GM21390 (cell line): Measurements from ENCODE around the gene ARID5B.

ENCODE experiments used
- ATAC-seq: cut with Tn5 transposase; IDR thresholded peaks from one replicate; pipeline ENCODE4 v1.9.1; 2021; ENCODE audit not compliant: unreplicated experiment

ARID5B gene

DNA sequence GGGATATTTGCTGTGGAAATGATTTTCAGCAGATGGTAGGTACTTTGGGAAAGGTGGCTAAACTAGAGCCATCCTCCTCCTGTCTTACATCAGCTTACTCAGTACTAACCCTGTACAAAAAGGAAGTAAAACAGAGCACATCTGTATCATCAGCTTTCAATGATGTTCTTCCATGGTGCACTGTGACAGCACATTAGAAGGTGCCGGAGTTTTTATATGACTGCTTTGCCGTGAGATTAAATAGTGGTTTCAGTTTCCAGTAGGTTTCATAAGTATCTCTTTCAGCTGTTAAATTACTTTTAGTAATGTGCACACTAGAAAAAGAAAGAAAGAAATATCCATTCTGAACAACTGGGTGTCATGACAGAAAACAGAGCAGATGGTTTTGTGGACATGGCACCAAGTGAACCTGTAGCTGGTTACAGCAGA, 86.5 kb downstream of the ARID5B start:
- peak; percentile 97 for ATAC-seq

DNA sequence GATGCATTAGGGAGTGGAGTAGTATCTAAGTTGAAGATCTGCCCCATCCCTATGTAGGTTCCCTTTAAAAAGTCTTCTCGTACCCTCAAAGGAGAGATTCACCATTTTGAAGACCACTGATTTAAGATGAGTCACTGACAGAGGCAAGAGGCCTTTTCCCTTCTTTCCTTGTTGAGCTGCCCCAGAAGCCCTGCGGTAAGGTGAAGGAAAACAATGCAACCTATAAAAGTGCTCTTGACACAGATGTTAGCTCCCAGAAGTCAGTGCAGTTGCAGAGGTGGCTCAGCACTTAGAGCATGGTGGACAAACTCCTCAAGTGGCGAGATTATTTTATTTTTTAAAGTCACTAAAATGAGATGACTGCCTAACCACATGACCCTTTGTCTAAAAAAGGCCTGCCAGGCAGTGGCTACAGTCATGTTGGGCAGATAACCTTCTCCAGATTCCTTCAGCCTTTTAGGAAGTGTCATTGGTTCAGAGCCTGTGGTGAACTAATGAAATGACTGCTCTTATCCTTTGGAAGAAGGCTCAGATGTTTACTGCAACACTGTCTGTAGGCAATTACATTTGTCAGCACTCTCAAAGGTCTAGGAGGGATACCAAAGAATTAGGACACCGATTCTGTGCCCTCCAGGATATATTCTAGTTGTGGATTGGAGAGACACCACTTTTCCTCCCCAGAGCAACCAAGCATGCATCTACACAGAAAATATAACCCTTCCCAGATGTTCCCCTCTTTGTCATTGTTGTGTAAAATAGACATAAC, 88.7 kb downstream of the ARID5B start:
- ATAC-seq, result no peak

DNA sequence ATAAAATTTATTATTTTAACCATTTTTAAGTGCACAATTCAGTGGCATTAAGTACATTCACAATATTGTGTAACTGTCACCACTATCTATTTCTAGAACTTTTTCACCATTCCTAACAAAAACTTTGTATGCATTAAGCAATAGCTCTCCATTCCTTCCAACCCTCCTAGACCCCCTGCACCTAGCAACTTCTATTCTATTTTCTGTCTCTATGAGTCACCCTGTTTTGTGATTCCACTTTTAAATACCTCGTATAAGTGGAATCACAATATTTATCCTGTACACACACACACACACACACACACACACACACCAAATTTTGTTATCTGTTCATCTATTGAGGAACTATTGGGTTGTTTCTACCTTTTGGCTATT, 89.2 kb downstream of the ARID5B start:
- ATAC-seq, result no peak

DNA sequence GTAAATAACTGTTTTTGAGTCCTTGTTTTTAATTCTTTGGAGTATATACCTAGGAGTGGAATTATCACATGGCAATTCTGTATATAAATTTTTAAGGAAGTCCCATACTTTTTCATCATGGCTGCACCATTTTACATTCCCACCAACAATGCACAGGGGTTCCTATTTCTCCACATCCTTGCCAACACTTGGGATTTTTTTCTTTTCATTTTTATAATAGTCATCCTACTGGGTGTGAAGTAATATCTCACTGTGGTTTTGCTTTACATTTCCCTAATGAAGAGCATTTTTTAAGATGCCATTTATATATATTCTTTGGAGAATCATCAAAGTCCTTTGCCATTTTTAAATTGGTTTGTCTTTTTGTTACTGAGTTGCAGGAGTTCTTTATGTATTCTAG, 89.7 kb downstream of the ARID5B start:
- no peak for ATAC-seq

DNA sequence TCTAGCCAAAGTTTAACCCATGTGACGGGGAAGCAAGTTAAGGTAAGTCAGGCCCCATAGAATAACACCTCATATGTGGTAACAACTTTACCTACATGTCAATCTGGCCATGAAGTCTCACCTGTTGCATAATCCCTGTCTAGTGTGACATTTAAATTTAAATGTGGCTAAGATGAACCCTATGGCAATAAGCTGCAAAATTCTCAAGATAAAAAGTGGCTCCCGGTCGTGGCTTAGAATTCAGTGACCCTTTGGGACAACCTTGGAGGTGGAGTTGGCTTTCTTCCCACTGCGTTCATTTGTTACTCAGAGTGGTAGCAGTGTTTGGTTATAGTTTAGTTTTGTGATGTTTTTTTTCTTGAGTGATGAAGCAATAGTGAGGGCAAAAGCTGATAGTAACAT, 90.6 kb downstream of the ARID5B start:
- no peak for ATAC-seq

DNA sequence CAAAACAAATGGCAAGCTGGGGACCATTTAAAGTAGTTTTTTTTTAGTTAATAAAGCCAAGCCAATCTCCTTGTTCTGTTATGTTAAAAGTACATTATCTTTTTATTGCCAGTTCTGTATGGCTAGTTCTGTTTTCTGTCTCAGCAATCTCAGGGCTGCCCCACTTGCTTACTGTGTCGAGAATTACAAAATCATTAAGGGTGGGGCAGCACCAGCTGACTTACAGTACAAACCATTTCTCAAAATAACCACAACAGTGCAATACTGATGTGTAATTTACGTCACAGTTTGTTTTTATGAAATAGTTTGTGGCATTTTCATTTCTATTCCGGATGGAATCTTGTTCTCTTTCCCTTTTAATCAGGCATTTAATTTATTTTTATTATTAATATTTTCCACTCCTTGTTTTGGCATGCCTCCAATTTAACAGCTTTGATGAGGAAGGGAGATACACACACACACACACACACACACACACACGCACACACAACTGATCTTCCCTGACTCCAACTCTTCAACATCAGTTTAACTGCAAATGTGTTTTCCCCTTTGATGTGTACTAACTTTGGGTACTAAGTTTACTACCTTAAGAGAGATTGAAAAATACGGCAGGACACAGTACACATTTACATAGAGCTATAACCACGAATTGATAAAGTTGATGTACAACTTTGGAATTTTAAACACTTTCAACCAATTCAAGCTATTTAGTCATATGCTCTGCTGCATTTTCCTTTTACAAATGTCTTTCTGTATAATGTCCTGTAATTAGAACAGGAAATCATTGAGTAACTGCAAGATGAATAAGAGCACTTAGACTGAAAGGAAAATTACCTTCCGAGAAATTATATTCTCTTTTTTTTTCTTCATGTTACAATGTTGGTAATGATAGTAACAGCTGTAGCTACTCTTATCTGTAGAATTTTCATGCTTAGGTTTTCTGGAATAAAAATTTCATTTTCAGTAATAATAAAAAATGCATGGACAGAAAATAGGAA, 91.5 kb downstream of the ARID5B start:
- peak; percentile 29 for ATAC-seq

DNA sequence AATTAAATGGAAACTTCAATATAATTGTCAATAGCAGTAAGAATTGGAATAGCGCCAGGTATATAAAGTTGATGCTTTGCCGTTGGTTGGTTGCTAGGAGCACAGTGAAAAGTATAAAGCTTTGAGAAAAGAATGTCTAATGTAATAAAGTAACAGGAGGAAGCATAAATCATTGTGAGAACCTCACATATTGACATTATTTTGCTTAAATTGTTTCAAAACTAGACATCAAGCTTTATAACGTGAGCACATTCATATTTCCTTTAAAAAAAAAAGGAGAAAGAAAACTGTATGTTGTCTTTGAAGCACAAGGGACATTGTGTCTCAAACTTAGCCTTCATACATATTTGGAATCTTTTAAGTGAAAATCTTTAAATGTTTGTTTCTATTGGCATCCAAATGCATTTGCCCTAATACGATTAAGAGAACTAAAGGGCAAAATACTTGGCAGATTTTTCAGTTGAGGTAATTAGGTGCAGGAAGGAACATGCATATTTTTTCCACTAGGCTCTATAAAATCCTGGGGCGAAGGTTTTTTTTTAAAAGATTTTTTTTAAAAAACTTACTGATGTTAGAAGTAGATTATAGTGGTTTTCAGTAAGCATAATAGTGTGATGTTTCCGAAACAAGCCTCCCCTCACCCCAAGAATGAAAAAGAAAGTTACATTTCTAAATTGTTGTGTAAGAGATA, 92.4 kb downstream of the ARID5B start:
- ATAC-seq, result no peak

DNA sequence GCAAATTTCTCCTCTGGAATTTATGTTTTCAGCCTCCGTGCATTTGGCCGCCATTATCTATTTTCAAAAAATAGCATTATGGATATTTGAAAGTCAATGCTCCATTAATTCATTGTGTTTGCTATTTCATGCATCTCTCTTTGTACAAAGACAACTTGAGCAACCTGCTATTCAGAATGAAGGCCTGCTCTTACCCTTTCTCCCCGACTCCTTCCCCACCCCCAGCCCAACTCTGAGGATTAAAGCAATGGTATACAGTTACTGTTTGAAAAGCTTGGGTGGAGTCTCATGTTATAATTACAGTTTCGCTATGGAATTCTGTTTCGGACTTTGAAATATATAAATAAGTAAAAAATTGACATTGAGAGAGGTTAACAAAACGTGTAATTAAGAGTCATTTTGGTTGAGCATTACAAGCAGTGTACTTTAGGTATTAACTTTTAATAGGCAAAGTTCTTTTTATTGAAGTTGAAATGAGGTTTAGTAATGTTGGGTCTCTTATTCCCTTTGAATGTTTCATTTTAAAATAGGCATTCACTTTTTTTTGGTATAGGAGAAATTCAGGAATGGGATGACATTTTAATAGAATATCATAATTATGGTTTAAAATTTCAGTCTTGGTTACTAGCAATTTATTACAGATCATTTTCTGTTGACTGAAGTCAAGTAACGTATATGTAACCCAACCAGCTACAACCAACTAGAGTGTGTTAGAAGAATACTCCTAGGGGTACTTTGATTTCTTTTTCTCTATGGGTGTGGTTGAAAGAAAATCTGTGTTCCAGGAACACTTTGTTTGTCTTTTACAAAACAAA, 93.1 kb downstream of the ARID5B start:
- no peak for ATAC-seq

DNA sequence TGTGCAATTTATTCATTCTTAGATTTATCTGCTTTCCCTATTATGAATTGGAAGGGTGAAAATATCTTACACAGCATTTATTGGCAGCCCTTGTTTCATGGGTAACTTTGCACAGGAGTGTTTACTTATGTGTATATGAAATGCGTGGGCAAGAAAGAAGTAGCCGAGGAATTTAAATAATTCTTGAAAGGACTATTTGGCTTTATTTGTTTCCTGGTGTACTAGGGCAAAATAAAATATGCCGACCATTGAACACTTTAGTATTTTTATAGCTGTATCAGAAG, 93.7 kb downstream of the ARID5B start:
- no peak for ATAC-seq

DNA sequence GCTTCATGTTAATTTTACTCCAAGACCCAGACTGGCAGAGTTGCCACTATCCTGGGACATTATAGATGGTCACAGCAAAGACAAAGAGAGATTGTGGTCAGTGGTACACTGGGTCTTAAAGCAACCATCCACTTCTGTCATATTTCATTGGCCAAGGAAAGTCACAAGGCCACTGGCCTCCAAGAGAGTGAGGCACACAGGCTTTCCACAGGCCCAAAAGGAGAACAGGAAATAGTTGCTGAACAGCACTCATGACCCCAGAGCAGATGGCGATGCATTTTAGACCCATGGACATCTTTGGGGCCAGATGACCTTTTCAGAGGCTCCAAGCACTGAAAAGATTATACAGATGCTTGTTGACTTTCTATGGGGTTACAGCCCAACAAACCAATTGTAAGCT, 97.4 kb downstream of the ARID5B start:
- ATAC-seq, result no peak

DNA sequence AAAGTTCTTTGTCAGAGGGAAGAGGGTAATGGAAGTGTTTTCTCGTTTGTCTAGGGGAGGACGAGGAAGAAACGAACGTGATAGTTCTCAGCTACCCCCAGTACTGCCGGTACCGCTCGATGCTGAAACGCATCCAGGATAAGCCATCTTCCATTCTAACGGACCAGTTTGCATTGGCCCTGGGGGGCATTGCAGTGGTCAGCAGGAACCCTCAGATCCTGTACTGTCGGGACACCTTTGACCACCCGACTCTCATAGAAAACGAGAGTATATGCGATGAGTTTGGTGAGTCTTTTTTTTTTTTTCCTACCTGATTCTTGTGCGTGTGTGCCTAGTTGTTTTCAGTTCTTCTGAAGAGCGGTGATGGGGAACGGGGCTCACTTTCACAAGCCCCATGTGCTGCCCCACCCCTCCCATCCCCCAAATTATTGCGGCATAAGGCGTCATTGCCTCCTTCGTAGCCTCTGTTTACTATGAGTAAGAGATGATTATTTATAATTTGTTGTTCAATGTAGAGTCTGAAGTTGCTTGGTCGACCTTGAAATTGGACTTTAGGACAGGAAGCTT, 98.6 kb downstream of the ARID5B start:
- ATAC-seq, result peak; percentile 79

DNA sequence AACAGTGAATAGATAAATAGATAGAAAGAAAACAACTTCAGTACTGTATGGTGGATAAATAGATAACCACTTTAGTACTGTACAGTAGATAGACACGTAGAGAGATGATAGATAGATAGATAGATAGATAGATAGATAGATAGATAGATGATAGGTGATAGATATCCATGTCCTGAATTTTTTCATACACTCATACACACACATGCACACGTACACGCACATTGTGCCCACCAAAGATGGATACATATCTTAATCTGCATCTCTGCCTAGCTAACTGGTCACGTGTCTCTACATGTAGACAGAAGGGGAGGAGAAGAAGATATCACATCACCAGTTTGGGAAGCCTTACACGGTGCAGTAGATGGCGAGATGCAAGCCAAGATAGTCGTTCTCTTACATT, 99.2 kb downstream of the ARID5B start:
- ATAC-seq, result no peak

DNA sequence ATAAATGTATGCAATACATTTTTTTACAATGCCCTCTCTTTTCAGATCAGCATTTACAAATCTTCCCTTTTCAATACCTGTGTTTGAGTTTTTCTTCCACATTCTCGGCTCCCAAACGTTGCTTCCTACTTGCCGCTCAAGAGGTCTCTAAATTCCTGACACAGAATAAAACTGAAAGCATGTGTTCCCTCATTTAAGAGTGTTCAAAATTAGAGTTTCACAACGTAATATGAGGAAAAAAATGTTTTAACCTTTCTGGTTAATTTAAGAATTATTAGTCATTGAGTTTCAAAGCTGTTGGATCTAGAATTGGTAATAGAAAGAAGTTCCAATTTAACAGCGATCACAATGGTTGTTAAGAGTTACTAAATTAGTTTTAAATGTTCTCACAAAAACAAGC, 100.4 kb downstream of the ARID5B start:
- ATAC-seq, result no peak

DNA sequence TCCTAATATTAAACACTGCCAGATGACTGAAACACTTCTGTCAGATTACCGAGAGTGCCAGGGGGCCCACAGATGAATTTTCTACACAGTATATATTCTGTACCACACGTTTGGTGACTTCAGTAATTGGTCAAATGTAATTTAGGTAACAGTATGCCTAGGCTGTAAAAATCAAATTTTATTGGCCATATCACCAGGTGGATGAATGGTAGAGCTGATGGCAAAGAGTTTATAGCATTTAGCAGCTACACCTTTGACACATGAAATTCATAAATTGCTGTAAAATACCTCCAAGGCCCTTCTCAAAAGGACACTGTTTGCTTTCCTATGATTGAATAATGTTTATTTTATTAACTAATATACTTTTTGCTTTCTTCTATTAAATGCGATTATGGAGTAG, 101.3 kb downstream of the ARID5B start:
- ATAC-seq, result no peak

DNA sequence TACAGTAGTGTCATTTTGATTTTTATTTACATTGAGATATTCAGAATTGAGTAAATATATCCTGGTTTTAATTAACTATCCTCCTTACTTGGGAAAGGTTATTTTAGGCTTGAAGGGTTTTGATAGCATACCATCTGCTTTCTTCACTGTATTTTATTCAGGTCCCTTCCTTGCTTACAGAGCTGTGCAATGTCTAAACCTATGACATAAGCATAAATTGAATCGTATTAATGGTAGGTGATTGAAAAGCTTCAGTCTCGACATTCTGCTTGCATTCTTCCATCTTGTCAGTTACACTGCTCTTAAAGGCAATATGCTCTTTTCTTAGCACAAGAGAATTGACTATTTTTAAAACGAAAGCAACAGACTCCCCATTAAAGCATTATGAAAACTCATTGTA, 102.5 kb downstream of the ARID5B start:
- ATAC-seq, result no peak

DNA sequence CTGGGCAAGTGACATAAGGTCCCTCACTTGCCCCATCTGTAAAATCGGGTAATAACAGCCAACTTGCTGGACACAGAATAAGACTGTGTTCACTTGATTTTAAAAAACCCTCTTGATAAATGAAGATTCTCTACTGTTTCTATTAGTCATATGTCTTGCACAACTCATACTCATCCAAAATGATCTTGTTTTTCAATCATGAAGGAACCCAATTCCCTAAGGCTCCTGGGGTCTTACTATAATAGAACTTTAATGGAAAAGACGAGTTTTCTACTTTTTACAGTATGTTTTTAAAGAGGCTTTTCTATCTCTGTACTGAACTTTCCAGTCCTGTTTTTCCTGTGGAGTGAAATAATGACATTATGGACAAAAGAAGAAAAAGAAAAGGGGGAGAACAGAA, 103.8 kb downstream of the ARID5B start:
- no peak for ATAC-seq

DNA sequence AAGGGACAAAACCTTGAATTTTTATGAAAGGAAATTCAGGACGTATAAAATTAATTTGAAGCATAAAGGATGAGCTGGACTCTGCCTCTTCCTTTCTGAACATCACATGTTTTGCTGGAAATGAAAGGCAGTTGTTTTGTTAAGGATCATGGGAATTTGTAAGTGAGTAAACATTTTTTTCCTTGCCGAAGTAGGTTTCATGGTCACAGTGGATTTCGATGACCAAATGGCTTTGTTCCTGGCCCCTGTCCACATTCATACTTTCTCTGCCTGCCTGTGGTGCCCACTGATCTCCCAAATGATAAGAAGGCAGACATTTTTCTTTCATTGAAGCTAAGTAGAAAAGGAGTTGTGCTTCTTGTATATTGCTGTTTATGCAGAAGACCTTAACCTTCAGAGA, 104.2 kb downstream of the ARID5B start:
- no peak for ATAC-seq

DNA sequence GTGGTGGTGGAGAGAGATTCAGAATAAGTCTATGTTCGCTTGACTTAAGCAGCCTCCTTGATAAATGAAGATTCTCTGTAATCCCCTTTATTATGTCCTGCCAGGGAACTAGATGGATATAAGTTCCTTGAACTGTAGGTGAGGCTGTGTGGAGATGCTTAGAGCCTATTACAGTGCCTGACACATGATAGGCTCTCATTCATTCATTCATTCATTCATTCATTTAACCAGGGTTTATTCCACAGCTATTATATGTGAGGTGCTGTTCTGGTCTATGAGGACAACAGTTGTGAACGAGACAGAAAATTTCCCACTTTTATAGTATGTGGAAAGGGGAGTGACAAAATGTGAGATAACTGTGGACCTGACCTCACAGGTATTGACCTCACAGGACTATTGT, 105.6 kb downstream of the ARID5B start:
- no peak for ATAC-seq

DNA sequence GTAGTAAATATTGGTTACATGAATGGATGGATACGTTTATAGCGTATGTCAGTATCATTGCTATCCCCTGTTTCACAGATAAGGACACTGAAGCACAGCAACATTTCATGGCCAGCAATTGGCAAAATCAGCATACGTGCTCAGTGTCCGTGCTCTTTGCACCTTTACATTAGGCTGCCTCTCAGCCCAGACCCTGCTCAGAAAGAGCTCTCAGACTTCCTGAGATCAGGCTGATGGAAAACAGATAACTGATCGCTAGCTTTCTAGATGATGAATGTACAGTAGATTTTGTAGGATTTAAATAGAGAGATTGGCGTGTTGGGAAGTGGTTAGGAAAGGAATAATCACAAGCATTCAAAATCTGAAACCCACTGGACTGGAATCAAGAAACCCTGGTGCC, 106.7 kb downstream of the ARID5B start:
- ATAC-seq, result no peak

DNA sequence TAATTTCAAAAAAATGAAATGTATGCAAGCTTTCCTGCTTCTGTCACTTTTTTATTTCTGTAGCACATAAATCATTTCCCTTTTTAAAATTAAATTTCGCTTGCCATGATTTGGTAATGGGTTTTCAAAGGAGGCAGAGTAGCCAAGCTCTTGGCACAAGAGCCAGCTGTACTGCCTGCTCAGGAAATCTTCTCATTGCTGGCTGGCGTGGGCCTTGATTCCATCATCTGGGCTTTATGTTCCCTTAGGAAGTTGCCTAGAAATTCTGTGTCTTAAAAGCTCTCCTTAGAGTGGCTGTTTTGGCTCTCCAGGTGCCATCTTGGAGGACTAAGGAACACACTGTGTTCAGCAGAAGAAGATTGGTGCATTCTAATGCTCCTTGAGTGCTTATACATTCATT, 107.4 kb downstream of the ARID5B start:
- no peak for ATAC-seq

DNA sequence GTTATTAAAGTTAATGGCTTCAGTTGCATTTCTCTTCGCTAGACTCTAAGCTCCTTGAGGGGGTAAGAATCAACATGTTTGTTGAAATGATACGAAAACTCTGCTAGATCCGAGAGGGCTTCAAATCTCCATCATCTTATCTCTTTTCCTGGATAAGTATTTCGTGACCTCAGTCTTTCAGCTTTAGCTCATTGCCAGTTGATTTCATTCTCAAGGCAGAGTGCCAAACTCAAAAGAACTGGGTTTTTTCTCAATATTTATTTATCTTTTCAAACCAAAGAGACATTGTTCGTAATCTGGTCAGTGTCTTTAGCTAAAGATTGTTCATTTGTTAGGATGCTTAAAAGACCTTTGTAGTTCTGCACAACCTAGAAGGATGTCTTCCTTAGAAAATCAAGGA, 108.9 kb downstream of the ARID5B start:
- ATAC-seq, result no peak
